PC-3 (cell line): ENCODE results near the gene HSPA1L.

Experiments
- EZH2 ChIP-seq: fragments of 300-600 bp; sonication (generic); IDR thresholded peaks from one replicate; pipeline ENCODE4 v1.6.1; 2017; ENCODE audit warnings: antibody characterized with exemption, mild to moderate bottlenecking, low read length; ENCODE audit not compliant: unreplicated experiment
- EZH2phosphoT487 ChIP-seq: fragments of 300-600 bp; sonication (generic); IDR thresholded peaks from 2 replicates; pipeline ENCODE4 v1.6.1; 2018; ENCODE audit warnings: mild to moderate bottlenecking, antibody characterized with exemption, low read length, borderline replicate concordance
- TF ChIP-seq, protein P1 (sequence below): fragments of 300-600 bp; sonication (generic); conservative IDR thresholded peaks from 2 replicates; pipeline ENCODE4 v1.5.1; 2017; ENCODE audit warnings: antibody characterized with exemption, low read depth, mild to moderate bottlenecking, low read length

DNA sequence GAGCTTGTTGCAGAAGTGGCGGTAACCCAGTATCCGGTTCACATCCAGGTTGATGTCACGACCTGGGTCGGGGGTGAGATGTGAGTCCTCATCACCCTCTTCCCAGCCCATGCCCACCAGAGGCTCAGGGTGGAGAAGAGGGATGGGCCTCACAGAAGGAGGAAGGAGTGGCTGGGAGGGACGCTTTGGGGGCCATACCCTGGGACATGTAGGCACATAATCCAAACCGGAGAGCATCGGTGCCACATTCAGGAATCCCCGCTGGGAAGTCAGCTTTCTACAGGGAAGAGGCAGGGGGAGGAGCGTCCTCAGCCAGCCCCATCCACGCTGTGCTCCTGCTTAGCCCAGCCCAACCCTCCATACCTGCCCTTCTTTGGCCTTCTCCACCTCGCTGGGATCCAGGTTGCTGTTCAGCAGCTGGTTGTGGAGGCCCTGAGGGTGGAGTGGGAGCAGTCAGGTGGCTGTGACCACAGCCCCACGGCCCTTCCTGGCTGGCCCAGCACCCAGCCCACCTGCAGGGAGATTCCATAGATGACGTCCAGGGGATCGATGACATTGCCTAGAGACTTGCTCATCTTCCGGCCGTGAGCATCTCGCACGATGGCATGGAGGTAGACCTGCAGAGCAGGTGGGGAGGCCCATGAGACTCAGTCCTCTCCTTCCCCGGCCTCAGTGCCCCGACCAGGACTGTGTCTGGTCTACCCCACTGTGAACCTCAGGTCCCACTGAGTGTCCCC lies 34.4 kb downstream of the HSPA1L start:
- TF ChIP-seq, protein P1, sequence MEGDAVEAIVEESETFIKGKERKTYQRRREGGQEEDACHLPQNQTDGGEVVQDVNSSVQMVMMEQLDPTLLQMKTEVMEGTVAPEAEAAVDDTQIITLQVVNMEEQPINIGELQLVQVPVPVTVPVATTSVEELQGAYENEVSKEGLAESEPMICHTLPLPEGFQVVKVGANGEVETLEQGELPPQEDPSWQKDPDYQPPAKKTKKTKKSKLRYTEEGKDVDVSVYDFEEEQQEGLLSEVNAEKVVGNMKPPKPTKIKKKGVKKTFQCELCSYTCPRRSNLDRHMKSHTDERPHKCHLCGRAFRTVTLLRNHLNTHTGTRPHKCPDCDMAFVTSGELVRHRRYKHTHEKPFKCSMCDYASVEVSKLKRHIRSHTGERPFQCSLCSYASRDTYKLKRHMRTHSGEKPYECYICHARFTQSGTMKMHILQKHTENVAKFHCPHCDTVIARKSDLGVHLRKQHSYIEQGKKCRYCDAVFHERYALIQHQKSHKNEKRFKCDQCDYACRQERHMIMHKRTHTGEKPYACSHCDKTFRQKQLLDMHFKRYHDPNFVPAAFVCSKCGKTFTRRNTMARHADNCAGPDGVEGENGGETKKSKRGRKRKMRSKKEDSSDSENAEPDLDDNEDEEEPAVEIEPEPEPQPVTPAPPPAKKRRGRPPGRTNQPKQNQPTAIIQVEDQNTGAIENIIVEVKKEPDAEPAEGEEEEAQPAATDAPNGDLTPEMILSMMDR = no peak
- TF ChIP-seq EZH2 = no peak
- TF ChIP-seq EZH2phosphoT487 = no peak
